ENCODE measurements around the gene DYNLT1.
"Not testable (repeated sequence)": the region's sequence is repeated elsewhere in the genome, so short reads cannot be mapped to it uniquely, and the experiment has no call there.

Gene DYNLT1

DNA sequence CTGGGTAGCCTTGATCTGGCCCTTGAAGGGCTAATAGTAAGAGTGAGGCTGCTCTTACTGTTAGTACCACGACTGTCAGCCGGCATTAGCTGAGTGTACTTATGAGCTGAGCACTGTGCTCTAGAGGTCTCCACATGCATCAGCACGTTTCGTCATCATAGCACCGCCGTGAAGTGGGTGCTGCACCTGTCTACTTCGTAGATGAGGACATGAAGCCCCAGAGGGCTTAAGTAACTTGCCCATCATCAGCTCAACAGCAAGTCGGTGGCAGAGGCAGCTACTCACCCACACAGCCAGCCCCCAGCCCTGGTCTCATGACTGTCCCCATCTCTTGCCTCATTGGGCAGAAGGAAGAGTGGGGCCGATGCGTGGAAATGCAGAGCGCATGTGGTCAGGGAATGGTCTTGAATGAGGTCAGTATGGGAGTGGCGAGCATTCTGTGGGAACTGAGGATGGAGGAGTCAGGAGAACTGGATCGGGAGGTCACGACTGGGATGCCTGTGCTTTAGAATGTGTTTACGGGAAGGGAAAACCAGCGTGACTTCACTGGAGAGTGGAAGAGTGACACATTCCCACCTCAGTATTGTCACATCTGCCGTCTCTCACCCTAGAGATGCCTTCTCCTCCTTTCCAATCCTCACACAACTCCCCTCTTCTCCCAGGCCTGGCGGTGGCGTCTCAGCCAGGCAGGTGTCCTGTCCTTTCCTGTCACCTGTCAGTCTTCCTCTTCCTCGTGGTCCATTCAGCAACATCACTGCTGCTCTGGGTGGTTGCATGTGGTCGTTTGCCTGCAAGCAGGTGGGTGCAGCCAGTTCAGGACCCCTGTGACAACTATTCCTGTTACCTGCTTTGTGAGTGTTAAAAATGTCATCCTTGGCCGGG lies 11.3 kb upstream of the DYNLT1 start:
- no peak for DNase-seq (ENCODE audit: low read depth in 1 of 2, low spot score in 1 of 2)
- in situ Hi-C loops (cut with HindIII; ENCODE audit: low pct_unique_long_range_greater_than_20kb, low sequenced_read_pairs), result no loop called here

DNA sequence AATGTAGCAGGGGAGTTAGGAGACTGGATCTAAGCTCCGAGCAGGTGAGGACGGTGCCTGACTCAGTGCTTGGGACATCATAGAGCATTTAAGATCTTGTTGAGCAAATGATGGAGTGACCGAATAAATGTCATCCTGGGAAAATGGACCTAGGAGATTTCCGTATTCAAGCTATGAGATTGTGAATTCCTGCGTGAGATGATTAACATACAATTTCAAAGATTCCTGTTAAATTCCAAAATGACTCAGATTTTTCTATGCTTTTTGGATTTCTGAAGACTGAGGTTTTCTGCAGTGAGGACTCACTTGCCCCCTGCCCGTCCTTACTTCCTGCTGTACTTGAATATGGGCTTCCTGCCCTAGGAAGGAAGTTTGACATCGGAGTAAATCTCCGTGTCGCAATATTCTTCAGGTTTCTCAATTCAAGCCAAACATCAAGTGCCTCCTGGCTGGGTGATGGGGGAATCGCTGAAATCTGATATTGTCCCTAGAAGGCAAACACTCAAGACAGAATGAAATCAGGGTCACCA lies 10.5 kb upstream of the DYNLT1 start:
- DNase-seq (ENCODE audit: low read depth in 1 of 2, low spot score in 1 of 2), result no peak
- in situ Hi-C loops (cut with HindIII; ENCODE audit: low pct_unique_long_range_greater_than_20kb, low sequenced_read_pairs), result no loop called here
- TF ChIP-seq JUND (IDR thresholded peaks at IDR 0.05; ENCODE audit: low read depth), result no peak

More for the DNA sequence above, 11.3 kb upstream of the DYNLT1 start:
- no peak for TF ChIP-seq JUND (IDR thresholded peaks at IDR 0.05; ENCODE audit: low read depth)

DNA sequence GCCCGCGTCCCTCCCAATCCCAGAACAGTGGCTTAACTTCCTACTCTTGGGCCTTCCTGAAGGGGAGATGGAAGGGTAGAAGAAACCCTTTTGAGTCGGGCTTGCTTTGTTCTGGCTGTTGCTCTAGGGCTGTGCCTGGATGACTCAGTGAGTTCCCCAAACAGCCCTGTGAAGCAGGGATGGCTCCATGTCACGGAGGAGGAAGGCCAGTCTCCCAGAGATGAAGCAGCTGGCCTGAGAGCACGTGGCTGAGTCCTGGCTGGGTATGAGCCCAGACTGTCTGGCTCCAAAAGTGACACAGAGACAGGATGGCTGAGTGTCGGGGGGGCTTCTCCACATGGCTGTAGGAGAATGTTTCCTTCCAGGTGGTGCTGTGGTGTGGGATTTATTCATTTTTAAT lies 10.0 kb upstream of the DYNLT1 start:
- no peak for DNase-seq (ENCODE audit: low read depth in 1 of 2, low spot score in 1 of 2)
- TF ChIP-seq JUND (IDR thresholded peaks at IDR 0.05; ENCODE audit: low read depth), result no peak
- in situ Hi-C loops (cut with HindIII; ENCODE audit: low pct_unique_long_range_greater_than_20kb, low sequenced_read_pairs), result no loop called here

DNA sequence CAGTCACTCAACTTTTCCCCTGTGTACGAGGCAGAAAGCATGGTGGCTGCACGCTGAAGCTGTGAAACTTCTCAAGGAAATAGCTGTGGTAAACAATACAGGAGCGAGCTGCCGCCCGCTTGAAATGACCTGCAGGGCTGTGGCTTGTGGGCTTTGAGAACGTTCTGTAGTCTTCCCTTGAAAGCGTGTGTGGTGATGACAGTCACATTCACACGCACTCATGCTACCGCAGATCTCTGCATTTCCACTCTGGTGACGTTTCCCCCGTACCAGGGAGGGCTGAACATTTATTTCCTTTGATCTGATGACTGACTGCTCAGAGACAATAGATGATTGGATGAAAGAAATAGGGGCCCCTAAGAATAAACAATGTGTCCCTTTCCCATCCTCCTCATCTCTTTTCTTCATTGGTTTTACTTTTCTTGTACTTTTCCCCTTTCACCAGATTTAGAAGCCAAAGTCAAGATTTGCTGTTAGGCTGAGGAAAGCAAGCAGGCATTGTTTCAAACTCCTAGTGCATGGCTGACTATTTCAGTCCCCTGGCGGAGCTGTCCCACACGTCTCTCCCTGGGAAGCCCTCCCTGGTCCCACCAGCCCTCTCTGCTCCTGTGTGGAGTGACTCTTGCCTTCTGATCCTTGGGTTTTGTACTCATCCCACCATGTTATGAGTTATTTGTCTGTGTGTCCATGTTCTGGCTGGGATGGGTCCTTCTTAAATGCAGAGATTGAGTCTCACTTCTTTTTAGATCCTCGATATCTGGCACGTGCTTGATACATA lies 9.2 kb upstream of the DYNLT1 start:
- TF ChIP-seq JUND (IDR thresholded peaks at IDR 0.05; ENCODE audit: low read depth), result no peak
- no peak for DNase-seq (ENCODE audit: low read depth in 1 of 2, low spot score in 1 of 2)
- in situ Hi-C loops (cut with HindIII; ENCODE audit: low pct_unique_long_range_greater_than_20kb, low sequenced_read_pairs), result no loop called here

DNA sequence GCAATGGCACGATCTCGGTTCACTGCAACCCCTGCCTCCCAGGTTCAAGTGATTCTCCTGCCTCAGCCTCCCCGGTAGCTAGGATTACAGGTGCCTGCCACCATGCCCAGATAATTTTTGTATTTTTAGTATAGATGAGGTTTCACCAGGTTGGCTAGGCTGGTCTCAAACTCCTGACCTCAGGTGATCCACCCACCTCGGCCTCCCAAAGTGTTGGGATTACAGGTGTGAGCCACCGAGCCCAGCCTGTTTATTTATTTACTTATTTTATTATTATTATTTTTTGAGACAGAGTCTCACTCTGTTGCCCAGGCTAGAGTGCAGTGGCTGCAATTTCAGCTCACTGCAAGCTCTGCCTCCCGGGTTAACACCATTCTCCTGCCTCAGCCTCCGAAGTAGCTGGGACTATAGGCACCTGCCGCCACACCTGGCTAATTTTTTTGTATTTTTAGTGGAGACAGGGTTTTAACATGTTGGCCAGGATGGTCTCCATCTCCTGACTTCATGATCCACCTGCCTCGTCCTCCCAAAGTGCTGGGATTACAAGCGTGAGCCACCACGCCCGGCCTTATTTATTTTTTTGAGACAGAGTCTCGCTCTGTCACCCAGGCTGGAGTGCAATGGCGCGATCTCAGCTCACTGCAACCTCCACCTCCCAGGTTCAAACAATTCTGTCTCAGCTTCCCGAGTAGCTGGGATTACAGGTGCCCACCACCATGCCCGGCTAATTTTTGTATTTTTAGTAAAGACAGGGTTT lies 7.6 kb upstream of the DYNLT1 start:
- in situ Hi-C loops (cut with HindIII; ENCODE audit: low pct_unique_long_range_greater_than_20kb, low sequenced_read_pairs); DNase-seq (ENCODE audit: low read depth in 1 of 2, low spot score in 1 of 2): not testable (repeated sequence)

DNA sequence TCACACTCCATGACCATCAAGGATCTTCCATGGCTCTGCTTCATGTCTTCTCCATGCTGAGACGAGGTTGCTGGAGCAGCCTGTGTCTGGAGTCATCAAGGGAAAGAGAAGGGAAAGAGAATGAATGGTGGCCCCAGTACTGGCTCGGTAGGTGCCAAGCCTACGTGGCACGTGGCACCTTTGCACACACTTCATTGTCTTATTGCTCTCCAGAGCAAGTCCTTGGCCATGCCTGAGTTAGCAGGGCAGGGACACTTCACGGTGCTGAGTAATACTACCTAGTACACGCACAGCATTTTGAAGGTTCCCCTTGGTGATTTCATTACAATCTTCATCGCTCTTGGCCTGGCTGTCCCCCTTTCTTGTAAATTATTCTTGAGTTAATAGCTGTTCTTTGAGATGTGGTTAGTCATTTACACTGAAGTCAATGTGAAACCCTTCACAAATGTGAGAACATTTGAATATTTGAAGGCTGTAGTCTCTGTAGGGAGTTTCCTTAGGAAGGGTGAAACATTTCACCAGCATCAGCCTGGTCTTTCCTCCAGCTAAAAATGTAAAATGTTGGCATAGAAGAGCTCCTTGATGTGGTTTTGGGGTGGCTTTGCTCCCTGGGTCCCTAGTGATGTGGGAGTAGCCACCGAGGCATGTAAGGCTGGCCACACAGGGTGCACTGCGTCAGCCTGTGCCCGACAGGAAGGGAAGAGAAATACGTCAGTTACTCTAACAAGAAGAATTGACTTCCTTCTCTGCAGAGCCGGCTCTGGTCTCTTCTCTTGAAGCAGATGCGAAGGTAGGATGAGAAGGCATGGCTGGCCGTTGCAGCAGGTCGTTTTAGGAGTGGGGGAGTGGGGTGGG lies 5.0 kb upstream of the DYNLT1 start, which contains the start of gene SYTL3:
TSS of gene SYTL3 (plus strand) at position 766 of the 855 bp plus-strand sequence. CDS start 13,215 bp downstream, outside the sequence.
- in situ Hi-C loops (cut with HindIII; ENCODE audit: low pct_unique_long_range_greater_than_20kb, low sequenced_read_pairs), result no loop called here
- no peak for TF ChIP-seq JUND (IDR thresholded peaks at IDR 0.05; ENCODE audit: low read depth)
- no peak for DNase-seq (ENCODE audit: low read depth in 1 of 2, low spot score in 1 of 2)

DNA sequence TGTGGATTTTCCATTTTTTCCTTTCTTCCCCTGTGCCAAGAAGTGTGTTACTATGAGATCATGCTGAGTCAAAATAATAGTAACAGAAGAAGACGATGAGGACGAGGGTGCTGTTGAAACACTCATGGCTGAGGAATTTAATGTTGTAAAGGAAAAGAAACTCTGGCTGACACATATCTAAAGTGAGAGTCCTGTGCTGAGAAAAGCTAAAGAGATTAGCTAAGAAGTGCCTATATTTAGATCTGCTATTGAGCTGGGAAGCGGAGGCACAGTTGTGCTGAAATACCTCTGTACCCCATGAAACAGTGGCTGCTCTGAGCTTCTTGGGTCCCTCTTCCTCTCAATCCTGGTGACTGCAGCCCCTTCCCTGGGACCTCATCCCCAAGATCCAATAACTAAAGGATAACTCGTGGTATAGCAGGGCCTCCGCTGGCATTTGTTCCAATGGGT lies 4.2 kb upstream of the DYNLT1 start:
- DNase-seq (ENCODE audit: low read depth in 1 of 2, low spot score in 1 of 2), result no peak
- in situ Hi-C loops (cut with HindIII; ENCODE audit: low pct_unique_long_range_greater_than_20kb, low sequenced_read_pairs), result no loop called here
- no peak for TF ChIP-seq JUND (IDR thresholded peaks at IDR 0.05; ENCODE audit: low read depth)

DNA sequence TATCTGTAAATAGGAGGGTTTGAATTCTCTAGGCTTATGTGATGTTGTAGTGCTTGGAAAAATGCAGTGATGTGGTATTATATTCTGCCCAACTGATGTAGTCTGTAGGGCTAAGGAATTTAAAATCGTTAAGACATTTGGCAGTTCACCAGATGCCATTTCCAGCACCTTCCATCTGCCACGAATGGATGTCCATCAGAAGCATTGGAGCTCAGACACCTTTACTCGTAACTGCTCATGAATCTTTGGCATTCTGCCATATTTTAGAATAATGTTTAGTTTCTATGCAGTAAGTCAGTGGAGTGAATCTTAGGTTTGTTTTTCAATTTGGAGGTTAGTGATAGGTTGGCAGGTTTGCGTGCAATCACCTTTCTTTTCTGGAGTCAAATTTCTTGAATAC lies 3.0 kb upstream of the DYNLT1 start:
- in situ Hi-C loops (cut with HindIII; ENCODE audit: low pct_unique_long_range_greater_than_20kb, low sequenced_read_pairs), result no loop called here
- no peak for DNase-seq (ENCODE audit: low read depth in 1 of 2, low spot score in 1 of 2)
- no peak for TF ChIP-seq JUND (IDR thresholded peaks at IDR 0.05; ENCODE audit: low read depth)

DNA sequence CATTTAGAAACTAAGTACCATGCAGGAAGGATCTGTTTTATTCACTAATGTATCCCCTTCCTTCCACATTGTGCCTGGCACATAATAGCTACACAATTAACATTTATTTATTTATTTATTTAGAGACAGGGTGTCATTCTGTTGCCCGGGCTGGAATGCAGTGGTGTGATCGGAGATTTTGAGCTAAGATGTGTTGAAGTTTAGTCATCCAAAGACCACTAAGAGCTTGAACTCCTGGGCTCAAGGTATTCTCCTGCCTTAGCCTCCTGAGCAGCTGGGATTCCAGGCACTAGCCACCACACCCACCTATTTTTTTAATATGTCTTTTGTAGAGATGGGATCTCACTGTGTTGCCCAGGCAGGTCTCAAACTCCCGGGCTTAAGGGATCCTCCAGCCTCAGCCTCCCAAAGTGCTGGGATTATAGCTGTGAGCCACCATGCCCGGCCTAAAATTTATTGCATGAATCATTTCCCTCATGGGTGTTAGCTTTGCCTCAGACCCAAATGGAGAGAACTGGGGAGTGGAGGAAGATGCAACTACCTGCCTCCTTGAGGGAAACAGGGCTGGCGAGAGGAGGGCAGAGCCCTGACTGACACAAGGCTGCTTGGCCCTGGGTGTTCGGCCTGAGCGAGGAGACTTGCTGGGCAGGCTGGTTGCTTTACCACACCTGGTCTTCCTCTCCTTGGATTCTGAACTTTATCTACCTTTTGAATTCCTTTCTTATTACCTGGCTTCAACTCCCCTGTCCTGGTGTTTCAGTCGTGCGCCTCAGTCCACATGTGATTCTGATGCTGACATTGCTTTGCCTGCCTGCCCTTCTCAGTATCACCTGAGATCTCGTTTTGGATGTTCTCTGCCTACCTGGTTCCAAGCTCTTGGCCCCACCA lies 1.7 kb upstream of the DYNLT1 start:
- TF ChIP-seq JUND (IDR thresholded peaks at IDR 0.05; ENCODE audit: low read depth), result no peak
- in situ Hi-C loops (cut with HindIII; ENCODE audit: low pct_unique_long_range_greater_than_20kb, low sequenced_read_pairs), result no loop called here

DNA sequence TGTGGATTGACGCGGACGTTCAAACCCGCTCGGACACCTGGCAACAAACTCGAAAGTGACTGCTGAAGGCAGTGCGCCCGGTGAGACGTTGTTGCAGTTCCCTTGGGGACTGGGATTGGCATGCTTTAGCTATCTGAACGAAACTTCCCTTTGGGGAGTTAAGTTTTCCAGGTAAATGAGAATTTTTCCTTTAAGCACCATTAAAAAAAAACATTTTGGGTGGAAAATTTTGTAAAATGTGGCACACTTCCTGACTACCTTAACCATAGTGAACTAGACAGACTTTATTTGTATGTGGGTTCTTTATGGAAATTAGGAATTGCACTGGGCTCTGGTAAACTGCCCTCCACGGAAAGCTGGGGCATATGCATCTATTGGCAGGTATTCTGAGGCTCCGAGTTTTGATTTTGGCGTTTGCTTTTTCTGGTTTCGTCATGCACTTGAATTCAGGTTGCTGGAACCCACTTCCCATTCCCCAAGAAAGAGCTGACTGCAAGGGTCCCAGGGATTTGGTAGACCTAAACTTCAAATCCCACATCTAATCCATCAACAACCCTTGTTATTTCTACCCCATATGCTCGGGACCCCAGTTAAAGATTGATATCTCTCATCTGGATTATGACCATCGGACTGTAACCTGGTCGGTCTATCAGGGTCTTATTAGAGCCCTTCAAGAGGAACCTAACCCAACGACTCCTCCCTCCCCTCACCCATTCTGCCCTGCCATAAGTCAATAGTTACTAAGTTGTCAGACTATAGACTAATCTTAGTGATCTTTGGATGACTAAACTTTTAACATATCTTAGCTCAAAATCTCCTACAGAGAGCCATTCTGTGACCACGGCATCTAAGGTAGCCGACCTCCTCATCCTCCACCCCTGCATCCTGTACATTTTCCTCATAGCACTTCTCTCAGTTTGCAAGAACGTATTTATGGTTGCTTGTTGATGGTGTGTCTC lies 800 bp upstream of the DYNLT1 start:
- TF ChIP-seq JUND (IDR thresholded peaks at IDR 0.05; ENCODE audit: low read depth), result no peak
- in situ Hi-C loops (cut with HindIII; ENCODE audit: low pct_unique_long_range_greater_than_20kb, low sequenced_read_pairs), result no loop called here
- no peak for DNase-seq (ENCODE audit: low read depth in 1 of 2, low spot score in 1 of 2)

More for the DNA sequence above, 1.7 kb upstream of the DYNLT1 start:
- DNase-seq (ENCODE audit: low read depth in 1 of 2, low spot score in 1 of 2), result peak in 1 of 2 experiments; percentile 36

Data from T47D (cell line).